ENCODE data around the gene CD6.

DNA sequence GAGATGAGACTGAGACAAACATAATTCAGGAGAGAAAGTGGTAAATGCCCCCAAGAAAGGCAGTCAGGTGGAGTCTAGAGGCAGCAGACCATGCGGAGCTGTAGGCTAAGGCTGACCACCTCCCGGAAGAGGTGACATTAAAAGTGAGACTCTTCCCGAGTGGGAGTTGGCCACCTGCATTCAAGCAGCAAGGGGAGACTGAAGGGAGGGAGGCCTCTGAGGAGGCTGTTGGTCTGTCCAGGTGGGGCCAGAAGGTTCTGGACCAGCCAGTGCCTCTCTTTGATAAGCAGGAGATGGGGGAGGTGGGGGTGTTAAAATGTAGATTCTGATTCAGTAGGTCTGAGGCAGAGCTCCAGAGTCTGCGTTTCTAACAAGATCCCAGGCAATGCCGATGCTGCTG, 37.5 kb downstream of the CD6 start:
- TF ChIP-seq, protein P1, sequence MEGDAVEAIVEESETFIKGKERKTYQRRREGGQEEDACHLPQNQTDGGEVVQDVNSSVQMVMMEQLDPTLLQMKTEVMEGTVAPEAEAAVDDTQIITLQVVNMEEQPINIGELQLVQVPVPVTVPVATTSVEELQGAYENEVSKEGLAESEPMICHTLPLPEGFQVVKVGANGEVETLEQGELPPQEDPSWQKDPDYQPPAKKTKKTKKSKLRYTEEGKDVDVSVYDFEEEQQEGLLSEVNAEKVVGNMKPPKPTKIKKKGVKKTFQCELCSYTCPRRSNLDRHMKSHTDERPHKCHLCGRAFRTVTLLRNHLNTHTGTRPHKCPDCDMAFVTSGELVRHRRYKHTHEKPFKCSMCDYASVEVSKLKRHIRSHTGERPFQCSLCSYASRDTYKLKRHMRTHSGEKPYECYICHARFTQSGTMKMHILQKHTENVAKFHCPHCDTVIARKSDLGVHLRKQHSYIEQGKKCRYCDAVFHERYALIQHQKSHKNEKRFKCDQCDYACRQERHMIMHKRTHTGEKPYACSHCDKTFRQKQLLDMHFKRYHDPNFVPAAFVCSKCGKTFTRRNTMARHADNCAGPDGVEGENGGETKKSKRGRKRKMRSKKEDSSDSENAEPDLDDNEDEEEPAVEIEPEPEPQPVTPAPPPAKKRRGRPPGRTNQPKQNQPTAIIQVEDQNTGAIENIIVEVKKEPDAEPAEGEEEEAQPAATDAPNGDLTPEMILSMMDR (IDR thresholded peaks at IDR 0.05): no peak
- no peak for TF ChIP-seq POLR2A (IDR thresholded peaks at IDR 0.05)
